ENCODE data around the gene RAB11FIP3. TPM values are rescaled to one million over a fixed set of nuclear protein-coding genes. Genes with fewer than 3 reads are reported as not detected.
A peak's percentile ranks its signal among the peaks of the same experiment; 100 is the strongest.

RAB11FIP3 gene
- total and polyA plus RNA-seq, 9 of the 15 experiments (the other 6 are each of a cell fraction or from before 2014, with no cell fraction given), result 0.46 to 13.1 (median 4.3) TPM

- TF ChIP-seq KAT2B (IDR thresholded peaks at IDR 0.05; ENCODE audit: low read depth, low read length), result no peak
- no peak for TF ChIP-seq HMG20A (CRISPR knock-in tag; conservative IDR thresholded peaks at IDR 0.05)
- no peak for TF ChIP-seq MAFK (IDR thresholded peaks at IDR 0.05; ENCODE audit: low read length)
- no peak for TF ChIP-seq ZNF707 (CRISPR knock-in tag; conservative IDR thresholded peaks at IDR 0.05)
- no peak for TF ChIP-seq SETDB1 (IDR thresholded peaks at IDR 0.05; ENCODE audit: low read length)
- no peak for TF ChIP-seq BACH1 (tag; IDR thresholded peaks at IDR 0.05)
- TF ChIP-seq ZSCAN32 (CRISPR knock-in tag; IDR thresholded peaks at IDR 0.05), result no peak
- no peak for TF ChIP-seq RFX7 (CRISPR knock-in tag; IDR thresholded peaks at IDR 0.05)
- TF ChIP-seq RCOR1 (IDR thresholded peaks at IDR 0.05; ENCODE audit: borderline replicate concordance in 1 of 2, low read depth in 2 of 2, low read length in 2 of 2), result peak in 1 of 2 experiments; percentile 42; a peak in 2 of 4 replicates
- TF ChIP-seq HCFC1 (IDR thresholded peaks at IDR 0.05; ENCODE audit: low read depth, low read length), result 0 out of 2 replicates have a peak, but pooled peaks have one; percentile 14
- TF ChIP-seq STAT5A (IDR thresholded peaks at IDR 0.05; ENCODE audit: borderline replicate concordance, low read length), result no peak
- TF ChIP-seq MBD2 (IDR thresholded peaks at IDR 0.05; ENCODE audit: borderline replicate concordance, low read depth), result 0 out of 2 replicates have a peak, but pooled peaks have one; percentile 34
- TF ChIP-seq ZNF212 (CRISPR knock-in tag; IDR thresholded peaks at IDR 0.05), result no peak
- no peak for TF ChIP-seq HNRNPH1 (optimal IDR thresholded peaks at IDR 0.05; ENCODE audit: low read depth, low read length)
- TF ChIP-seq TCF7 (IDR thresholded peaks at IDR 0.05; ENCODE audit: borderline replicate concordance), result no peak
- peak; percentile 80 for TF ChIP-seq HDAC2 (IDR thresholded peaks at IDR 0.05)
- peak in 1 of 2 experiments; percentile 71; a peak in 1 of 4 replicates for TF ChIP-seq ARNT (IDR thresholded peaks at IDR 0.05)
- no peak for TF ChIP-seq RHOXF2B (CRISPR knock-in tag; conservative IDR thresholded peaks at IDR 0.05)
- no peak for TF ChIP-seq PKNOX1 (IDR thresholded peaks at IDR 0.05)
- peak; percentile 82 for TF ChIP-seq MTA1 (IDR thresholded peaks at IDR 0.05; ENCODE audit: borderline replicate concordance)
- TF ChIP-seq LARP7 (IDR thresholded peaks at IDR 0.05), result no peak
- no peak for TF ChIP-seq POLR3G (IDR thresholded peaks at IDR 0.05; ENCODE audit: extremely low read depth, insufficient read length, insufficient replicate concordance)
- TF ChIP-seq SNIP1 (IDR thresholded peaks at IDR 0.05; ENCODE audit: low read depth), result no peak
- TF ChIP-seq MECOM (CRISPR knock-in tag; IDR thresholded peaks at IDR 0.05), result peak; percentile 96
- TF ChIP-seq CHD2 (IDR thresholded peaks at IDR 0.05; ENCODE audit: low read depth, low read length), result no peak
- no peak for TF ChIP-seq ARHGAP35 (IDR thresholded peaks at IDR 0.05; ENCODE audit: partially characterized antibody)
- TF ChIP-seq GTF2E2 (tag; IDR thresholded peaks at IDR 0.05), result no peak; the same call in 1 of the 2 replicates
- TF ChIP-seq XRCC5 (IDR thresholded peaks at IDR 0.05; ENCODE audit: low read depth, low read length), result peak; percentile 70; the same call in 1 of the 2 replicates
- TF ChIP-seq, protein P1, sequence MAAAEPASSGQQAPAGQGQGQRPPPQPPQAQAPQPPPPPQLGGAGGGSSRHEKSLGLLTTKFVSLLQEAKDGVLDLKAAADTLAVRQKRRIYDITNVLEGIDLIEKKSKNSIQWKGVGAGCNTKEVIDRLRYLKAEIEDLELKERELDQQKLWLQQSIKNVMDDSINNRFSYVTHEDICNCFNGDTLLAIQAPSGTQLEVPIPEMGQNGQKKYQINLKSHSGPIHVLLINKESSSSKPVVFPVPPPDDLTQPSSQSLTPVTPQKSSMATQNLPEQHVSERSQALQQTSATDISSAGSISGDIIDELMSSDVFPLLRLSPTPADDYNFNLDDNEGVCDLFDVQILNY (CRISPR knock-in tag; IDR thresholded peaks at IDR 0.05), result no peak
Measured at GRCh38 chr16:566475-567372, 141.3 kb downstream of the RAB11FIP3 start, which contains the start of gene NHLRC4 (continued).

Measured in K562 (cell line).